PFSK-1 (cell line): ENCODE data around the gene HCRT.

Experiments used
- SIN3A ChIP-seq: IDR thresholded peaks from 2 replicates; pipeline ENCODE4 v1.6.1; 2012; ENCODE audit warnings: mild to moderate bottlenecking, low read length, moderate library complexity, borderline replicate concordance; ENCODE audit not compliant: insufficient read depth
- TAF1 ChIP-seq: IDR thresholded peaks from 2 replicates; pipeline ENCODE4 v1.6.1; 2012; ENCODE audit warnings: low read length, control low read depth, borderline replicate concordance; ENCODE audit not compliant: insufficient read depth

GRCh38 chr17:42169351-42169750, 15.9 kb downstream of the HCRT start:
- TF ChIP-seq TAF1 (no peak), SIN3A (no peak)
